HG02870 (cell line): ENCODE measurements around the gene SFXN5.
A peak's percentile ranks its signal among the peaks of the same experiment; 100 is the strongest.
"Not testable (repeated sequence)": the region's sequence is repeated elsewhere in the genome, so short reads cannot be mapped to it uniquely, and the experiment has no call there.

Source experiments
- ATAC-seq: cut with Tn5 transposase; IDR thresholded peaks from one replicate; pipeline ENCODE4 v1.9.1; 2021; ENCODE audit warnings: mild to moderate bottlenecking, moderate library complexity; ENCODE audit not compliant: unreplicated experiment

The SFXN5 gene

DNA sequence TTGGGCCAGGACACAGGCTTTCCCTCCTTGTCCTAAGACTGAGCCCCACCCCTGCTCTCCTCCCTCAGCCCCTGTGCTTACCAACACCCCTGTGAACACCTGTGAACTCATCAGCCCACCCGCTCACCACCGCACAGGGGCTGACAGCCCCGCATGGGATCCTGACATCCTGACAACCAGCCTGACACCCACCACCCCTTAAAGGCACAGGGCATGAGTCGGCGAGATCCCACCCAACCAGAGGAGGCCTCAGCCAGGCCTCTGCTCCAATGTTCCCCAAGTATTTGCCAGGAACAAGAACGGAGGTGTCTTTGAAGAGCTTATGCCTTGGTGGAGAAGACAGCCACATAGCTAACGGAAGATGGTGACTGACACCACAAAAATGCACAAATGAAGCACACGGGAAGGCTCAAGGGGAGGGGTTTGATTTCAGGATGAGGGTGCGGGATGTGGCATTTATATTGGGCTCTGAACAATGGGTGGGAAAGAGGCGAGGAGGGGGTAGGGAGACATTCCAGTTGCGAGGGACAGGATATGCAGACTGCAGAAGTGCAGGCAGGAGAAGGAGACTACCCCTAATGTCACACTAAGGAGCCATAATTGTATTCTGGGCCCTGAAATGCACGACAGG lies 30.2 kb upstream of the SFXN5 start:
- ATAC-seq: no peak

DNA sequence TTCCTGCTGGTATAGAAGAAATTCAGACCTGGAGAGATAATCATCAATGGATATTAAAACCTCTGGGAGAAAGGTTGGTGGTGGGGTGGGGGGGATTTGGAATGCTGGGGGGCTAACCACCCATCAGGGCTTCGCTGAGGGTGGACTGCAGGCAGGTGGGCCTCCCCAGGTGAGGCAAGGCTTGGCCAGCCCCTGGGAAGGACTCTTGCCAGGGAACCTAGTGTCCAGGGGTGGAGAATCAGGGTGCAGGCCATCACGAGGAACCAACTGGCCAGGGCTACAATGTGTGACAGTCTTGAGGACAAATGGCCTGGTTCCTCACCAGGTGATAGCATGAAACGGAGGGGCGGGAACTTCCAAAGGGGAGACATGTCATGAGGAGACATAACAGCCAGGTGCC lies 29.4 kb upstream of the SFXN5 start:
- ATAC-seq: no peak

DNA sequence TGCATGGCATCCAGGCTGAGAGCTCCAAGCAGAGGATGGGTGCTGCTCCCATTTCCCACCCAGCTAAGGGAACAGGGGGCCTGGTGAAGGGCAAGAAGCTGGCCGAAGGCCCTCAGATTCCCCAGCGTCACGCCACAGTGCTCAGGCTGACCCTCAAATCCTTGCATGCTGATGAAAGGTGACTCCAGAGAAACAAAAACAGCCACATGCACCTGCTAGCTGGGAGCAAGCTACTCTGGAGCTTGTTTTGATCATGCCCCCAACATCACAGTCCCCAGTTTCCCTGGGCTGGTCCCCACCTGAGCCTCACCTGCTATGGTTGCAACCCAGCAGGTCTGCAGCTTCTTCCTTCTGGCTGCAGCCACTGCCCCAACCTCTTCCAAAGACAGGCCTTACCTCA lies 28.0 kb upstream of the SFXN5 start:
- ATAC-seq: no peak

DNA sequence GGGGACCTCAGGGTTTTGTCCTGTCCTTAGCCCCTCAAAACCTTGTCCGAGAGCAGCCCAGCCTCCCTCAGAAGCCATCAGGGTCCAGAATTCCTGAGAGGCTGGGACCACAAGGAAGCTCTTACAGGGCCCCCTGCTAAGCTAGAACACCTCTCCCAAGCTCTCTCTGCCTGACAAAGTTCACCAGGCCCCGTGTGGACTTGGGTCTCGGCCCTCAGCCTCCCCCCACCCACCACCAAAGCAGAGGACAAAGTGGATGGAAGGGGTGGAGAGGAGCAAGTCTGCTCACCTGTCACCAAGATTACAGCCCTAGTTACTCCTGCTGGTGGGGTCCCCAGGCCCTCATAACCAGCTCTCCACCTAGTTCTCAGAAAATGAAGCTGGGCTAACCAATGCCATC lies 24.4 kb upstream of the SFXN5 start:
- no peak for ATAC-seq

DNA sequence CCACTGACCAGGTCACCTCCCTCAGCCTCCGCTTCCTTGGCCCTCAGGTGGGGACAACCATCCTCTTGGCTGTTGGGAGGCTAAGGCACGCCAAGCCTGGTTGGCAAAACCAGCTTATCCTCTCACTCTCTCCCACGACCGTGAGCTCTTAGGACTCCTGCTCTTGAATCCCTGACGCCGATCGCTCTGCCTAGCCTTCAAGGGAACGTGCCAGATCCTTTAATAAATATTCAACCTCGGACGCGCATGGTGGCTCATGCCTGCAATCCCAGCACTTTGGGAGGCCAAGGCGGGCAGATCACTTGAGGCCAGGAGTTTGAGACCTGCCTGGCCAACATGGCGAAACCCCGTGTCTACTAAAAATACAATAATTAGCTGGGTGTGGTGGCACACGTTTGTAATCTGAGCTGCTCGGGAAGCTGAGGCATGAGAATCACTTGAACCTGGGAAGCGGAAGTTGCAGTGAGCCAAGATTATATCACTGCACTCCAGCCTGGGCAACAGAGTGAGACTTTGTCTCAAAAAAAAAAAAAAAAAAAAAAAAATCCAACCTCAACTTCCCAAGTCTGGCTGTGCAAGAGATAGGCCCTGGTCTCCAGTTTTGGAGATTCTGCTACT lies 22.2 kb upstream of the SFXN5 start:
- ATAC-seq: not testable (repeated sequence)

DNA sequence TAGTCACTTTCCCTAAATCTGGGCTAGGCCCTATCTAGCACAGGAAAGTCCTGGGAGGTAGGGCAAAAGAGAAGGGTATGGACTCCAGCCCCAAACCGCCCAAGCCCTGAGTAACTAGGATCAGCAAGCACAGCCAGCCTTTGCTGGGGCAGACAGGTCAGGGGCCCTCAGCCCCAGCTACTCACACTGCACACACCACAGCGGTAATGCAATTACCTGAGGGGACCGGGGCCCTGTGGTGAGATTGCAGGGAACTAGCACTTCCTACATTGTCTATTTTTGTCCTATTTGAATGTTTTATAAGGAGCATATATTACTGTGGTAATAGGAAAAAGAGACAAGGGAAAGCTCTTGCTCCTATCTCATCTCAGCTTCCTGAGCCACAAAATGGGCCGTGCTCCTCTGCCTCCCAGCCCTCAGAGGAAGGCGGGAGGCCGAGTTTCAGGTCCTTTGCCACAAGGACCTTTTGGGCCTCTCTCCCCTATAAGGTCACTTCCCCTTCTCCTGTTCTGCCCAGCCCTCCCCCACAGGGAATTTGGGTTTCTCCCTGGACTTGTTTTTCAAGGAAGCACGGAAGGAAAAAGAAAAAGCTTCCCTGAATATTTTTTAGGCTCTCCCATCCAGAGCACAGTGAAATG lies 20.8 kb upstream of the SFXN5 start:
- ATAC-seq: no peak

DNA sequence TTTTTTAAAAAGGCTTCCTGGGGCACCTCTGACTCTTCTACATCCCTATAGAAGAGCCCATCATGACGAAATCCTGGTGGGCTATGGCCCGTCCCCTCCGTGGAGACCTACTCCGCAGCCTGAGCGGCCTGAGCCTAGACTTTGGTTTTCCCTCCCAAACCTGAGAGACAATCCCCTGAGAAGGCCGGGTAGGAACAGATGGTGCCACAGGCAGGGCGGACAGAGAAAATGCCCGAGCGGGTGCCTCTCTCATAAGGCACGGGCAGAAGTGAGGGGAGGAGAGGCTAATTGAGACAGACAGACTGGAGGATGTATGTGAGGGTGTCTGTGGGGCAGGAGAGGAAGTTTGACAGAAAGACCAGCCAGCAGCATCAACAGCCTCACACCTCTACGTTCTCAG lies 20.2 kb upstream of the SFXN5 start:
- ATAC-seq: no peak

DNA sequence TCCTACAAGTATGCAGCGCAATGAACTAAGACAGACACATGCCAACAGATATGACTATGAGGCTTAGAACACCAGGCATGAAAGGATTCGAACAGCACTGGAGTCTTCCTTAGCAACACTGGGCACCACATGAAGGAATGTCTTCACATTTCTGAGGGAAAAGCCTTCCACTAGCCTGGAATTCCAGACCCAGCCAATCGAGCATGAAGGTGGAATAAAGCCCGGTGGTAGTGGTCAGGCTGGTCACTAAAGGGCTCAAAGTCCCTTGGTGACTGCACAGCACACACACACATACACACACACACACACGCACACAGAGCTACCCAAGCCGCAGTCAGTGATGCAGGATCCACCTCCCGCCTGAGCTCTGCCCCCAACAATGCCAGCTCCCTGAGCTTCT lies 19.7 kb upstream of the SFXN5 start:
- no peak for ATAC-seq

DNA sequence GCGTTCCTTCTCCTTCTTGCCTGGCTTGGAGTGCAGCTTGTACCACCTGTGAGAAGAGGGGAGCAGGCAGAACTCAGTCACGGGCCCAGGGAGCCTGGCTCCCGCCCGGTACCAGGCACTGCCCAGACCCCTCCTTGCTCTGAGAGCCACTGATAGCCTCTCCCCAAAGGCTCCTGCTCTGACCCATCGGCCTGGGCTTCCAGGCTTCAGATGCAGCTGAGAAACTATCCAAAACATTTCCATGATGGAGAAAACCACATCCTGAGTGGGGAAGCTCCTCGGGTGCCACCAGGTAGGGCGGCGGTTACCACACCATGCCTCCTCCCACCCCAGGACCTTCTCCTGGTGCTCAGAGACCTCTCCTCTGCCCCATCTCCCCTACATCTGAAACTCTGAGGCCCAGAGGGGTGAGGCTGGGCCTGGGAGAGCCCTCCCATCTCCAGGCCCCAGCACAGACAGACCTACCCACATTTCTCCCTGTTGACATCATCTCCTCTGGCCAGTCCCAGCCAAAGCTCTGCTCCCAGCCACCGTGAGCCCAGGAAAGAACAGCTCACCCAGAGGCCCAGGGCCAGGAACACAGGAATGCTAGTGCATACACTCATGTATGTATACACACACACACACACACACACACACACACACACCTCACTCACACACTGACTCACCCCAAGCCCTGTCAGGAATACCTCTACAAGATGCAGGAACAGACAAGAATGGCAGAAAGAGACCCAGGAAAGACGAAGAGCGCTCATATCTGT lies 17.9 kb upstream of the SFXN5 start:
- no peak for ATAC-seq

DNA sequence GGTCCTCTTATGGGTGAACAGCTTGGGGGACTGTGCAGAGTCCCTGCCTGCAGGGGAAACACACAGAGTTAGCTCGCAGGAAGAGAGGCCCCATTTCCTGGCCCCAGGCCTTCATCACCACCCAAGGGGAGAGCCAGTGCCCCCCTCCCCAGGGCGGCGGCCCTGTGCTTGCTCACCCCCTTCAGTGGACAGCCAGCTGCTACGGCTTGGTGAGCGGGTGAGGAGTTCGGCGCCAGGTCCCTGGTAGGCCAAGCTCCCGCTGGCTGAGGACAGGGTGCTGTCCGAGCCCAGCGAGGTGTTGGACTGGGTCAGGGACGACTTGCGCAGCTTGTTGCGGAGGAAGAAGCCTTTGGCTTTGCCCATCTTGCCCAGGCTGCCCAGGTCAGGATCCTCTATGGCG lies 17.2 kb upstream of the SFXN5 start:
- no peak for ATAC-seq

DNA sequence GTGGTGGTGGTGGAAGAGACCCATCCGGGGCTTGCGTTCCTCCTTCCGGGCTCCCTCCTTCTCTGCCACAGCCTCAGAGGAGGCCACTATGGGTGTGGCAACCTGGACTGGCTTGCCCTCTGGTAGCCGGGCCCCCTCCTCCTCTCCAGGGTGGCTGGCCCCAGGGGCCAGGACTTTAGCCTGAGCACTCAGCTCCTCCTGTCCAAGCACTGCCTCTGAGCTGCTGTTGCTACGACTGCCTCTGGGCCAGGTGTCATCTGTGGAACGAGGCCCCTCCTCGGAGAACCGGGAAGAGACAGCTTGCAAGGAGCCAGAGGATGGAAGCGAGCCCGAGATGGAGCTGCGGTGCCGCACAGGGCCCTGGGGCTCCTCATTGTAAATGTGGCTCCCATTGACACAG lies 16.7 kb upstream of the SFXN5 start:
- ATAC-seq: no peak

DNA sequence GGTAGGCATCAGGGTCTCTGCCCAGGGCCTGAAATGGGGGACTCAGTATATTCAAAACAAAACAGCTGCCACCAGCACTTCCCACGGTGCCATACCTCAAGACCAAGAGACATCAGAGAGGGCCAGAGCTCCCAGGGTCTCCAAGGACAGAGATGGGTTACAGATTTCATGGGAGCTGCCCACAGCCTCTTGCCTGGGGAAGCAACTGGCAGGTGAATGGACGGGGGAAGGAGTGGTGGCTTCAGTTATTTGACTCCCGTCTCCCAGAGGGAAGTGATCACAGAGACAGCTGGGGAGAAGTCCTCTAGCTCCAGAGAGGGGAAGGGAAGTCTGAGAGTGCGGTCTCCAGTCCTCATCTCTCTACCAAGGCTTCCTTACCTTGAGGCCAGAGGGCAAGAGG lies 15.8 kb upstream of the SFXN5 start:
- ATAC-seq: no peak

DNA sequence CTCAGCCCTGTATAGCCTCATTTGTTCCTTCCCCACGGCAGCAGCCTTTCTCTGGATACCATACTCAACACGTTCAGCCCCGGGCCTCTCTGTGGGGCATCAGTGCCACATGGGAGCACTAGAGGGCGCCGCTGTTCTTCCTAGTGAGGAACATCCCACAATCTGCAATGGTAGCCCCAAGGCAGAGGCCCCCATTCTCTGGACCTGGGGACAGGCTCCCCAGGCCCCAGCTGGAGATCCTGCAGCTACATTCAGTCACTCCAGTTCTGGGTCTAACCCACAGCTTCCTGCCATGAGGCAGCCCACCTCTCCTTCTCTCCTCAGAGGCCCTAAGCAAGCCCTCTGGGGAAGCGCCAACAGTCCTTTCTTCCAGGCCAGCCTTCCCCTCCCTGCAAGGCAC lies 14.2 kb upstream of the SFXN5 start:
- peak; percentile 80 for ATAC-seq

DNA sequence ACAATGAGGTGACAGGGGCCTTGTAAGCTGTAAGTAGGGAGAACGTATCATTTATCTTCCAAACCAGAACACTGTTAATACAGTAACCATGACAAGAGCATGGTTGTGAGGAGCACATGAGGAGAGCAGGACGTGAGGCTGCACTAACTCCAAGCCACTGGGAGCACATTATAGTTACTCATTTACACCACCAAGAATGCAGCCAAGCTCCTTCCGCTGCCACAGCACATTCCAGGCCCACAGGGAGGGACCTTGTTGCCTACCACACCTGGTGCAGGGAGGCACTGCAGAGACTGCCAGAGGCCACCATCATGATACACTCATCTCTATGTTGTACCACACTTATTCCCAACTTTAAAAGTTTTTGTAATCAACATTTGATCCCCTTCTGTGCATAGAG lies 13.5 kb upstream of the SFXN5 start:
- ATAC-seq: no peak

DNA sequence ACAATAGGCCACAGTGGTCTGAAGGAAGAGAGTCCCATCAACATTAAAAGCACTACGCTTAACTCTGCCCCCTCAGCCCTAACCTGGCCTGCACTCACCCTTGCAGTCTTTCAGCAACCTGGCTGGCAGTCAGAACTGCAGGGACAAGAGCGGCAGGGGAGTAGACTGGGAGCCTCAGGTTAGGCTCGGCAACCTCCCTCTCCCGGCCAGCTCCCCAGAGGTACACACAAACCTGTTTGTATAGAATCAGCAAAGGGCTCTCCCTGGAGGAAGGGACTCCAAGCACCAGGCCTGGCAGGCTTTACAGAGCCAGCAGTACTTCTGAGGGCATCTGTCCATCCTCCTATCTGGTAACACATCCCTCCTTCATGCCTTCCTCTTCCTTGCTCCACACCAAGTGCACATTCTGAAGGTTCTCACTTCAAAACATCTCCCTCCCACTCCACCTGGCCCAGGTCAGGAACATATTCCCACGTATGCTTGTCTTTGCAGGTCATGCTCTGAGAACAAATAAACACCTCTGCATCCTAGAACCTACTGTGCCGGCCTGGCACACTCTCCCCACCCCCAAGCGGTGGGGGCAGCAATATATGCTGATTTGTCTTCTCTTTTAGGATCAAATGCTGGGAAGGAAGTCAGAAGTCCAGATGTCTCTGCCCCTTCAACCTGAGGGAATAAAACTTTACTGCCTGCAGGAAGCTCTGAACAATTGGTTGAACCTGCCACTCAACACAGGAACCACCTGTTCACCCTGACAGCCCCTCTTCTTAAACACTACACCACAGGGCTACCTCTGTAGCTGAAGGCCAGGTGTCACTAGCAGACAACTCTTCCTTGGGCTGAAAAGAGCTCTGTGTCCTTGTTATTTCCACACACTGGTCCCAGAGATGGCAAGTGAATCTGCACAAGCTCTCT lies 12.6 kb upstream of the SFXN5 start:
- ATAC-seq: no peak

DNA sequence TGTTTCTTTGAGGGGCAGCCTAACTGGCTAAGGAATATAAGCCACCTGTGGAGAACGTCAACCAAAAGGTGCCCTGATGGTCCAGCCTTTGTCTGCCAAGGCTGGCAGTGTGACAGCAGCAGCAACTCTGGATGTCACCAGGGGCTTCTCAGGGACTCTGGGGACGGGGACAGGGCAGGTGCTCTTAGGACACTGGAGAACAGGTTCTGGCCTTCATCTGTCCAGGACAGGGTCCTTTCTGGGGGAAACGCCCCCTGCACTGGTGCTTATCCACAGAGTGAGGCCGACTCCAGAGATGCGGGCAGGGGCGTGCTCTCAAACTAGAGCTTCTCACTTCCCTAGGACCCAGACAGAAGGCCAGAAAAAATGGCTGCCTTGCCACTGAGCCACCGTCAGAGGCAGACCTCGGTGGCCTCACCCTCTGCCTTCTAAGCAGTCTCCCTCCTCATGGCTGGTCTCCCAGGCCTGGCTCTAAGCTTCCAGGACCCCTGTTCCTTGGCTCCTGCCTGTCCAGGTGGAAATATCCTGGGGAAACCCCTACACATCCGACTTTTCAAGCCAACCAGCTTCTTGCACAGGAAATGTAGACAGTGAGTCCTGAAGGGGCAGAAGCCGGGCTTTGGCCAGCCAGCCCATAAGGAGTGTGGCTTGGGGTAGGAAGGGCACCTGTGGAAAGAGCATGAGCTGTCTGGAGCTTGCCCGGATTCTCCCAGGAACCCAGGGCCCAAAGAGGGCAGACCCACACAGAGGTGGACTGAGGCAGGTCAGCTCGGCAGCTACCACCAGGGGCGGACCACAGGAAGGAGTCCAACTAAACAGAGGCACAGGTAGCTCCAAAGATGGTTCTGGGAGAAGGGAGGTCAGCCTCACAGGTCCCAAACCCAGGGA lies 11.3 kb upstream of the SFXN5 start:
- no peak for ATAC-seq

DNA sequence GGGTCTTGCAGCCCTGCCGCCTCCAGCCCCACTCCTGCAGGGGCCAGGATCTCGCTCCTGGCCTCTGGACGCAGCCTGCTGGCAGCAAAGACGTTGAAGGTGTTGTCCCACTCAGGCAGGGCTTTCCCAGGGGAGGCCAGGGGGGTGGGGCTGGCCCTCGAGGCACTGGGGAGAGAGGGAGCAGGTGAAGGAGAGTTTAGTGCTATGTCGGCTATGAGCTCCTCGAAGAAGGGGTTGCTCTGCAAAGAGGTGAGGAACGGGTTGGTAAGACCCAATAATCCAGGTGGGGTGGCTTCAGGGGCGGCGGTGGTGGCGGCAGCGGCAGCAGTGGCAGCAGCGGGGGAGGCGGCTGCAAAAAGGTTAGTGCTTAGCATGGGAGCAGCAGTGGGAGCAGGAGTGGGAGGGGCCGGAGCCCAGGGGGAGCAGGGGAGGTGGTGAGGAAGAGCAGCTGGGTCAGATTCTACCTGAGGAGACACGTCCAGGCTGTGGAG lies 9.7 kb upstream of the SFXN5 start:
- ATAC-seq: no peak

DNA sequence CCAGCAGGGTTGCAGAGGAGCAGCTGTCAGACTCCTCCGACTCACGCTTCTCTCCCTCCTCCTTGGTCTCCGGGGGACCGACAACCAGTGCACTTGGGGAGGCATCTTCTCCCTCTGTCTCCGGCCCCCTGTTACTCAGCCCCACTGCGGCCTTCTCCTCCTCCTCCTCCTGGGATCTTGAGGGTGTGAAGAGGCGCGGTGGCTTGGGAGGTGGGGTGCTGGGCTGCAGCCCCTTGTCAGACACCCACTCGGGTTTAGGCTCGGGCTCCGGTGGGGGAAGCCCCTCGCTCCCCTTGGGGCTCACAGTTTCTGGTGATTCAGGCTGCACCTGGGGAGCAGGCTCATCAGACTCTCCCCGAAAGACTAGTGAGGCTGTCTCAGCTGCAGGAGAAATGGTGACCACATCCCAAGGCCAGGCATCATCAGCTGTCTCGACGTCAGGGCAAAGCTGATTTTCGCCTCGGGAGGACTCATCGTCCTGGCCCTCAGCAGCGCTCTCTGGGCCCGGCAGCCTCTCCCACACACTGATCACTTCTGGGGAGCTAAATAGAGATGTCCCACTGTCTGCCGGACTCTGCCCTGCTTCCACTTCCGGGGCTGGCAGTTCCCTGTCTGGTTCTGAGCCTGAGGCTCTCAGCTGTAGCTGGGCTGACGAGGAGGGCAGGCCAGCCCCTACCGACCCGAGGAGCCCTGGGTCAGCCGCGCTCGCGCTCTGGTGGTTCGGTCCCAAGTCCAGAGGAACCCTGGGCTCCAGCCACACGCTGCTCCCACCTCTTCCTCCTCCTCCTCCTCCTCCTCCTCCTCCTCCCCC lies 9.0 kb upstream of the SFXN5 start:
- no peak for ATAC-seq

DNA sequence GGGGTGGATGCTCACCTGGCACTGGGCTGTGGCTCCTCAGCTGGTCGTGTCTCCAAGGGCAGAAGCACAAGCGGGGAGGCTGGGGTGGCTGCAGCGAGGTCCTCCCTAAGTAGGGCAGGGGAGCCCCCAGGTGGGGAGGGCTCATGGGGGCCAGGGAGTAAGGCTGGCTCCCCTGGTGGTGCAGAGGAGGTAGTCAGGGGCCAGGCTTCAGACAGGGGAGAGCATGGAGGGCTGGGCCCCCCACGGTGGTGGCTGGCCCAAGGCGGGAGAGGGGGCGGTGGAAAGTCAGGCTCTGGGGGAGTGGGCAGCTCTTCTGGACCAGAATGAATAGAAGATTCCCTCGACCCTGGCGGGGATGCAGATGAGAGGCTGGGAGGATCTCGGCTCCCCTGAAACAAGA lies 8.1 kb upstream of the SFXN5 start:
- ATAC-seq: no peak
